GM12874 (cell line): Measurements from ENCODE around the gene ABCB7.

Experiments
- CTCF ChIP-seq: IDR thresholded peaks from 2 replicates; pipeline ENCODE4 v1.5.1; 2011; ENCODE audit warnings: low read depth, mild to moderate bottlenecking, control low read depth, low read length, moderate library complexity; ENCODE audit not compliant: insufficient read depth

Gene ABCB7

GRCh38 chrX:75155827-75156525 lies at the start of gene ABCB7:
TSS of gene ABCB7 (minus strand) at chrX:75156283. CDS start at chrX:75156272, 11 bp downstream.
- TF ChIP-seq CTCF, result no peak

DNA sequence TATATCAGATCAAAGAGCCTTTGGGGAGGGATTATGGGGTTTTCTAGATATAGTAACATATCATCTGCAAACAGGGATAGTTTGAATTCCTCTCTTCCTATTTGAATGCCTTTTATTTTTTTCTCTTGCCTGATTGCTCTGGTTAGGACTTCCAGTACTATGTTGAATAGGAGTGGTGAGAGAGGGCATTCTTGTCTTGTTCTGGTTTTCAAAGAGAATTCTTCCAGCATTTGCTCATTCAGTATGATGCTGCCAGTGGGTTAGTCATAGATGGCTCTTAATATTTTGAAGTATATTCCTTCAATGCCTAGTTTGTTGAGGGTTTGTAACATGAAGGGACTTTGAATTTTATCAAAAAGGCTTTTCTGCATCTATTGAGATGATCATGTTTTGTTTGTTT lies 25.6 kb upstream of the ABCB7 start:
- no peak for TF ChIP-seq CTCF

DNA sequence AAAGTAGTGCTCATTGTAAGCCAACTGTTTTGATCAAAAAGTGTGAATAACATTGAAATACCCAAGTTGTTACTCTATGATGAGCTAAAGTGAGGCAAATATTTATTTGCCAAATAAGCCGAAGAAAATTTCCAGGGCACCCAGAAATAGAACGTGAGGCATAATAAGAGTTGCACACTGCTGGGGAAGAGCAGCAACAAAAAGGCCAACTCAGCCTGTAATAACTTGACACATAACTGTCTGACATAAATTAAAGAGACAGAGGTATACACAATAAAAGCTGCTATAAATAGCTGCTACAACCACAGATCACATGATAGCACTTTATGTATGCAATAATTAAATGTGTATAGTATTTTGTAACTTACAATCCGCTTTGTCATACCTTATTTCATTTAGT lies 2.0 kb upstream of the ABCB7 start:
- TF ChIP-seq CTCF, result no peak

DNA sequence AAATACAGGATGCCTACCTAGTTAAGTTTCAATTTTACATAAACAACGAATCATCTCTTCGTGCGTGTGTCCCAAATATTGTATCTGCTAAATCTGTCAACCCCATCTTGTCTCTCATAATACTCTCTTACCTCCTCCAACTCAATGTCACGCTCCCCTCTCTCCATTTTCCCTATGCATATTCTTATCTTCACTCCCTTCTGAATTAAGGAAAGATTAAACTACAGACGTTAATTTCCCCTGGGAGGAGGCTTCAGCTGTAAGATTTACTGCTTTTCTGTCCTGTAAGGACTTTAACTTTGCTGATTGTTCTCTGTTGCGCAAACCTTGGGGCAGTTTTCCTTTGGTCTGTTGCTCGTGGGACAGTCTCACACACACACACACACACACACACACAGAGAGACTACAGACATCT lies 455 bp upstream of the ABCB7 start:
- no peak for TF ChIP-seq CTCF

- no peak for TF ChIP-seq CTCF
Measured at GRCh38 chrX:75155447-75155826, 646 bp downstream of the ABCB7 start.

DNA sequence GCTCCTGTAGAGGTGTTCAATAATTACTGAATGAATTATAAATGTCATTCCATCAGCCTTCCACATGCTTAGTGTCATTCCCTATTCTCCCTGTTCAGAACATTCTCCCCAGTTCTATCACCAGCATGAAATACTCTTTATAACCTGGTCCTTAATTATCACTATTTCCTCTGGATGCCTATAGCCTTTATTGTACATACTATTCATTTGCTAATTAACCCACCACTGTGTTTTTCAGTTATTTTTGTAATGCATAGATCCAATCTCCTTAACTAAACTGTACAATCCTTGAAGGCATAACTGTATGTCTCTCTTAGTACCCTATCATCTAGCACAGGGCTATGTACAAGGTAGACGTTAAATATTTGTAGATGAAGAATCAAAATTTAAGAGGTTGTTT lies 1.2 kb downstream of the ABCB7 start:
- TF ChIP-seq CTCF, result no peak

GRCh38 chrX:75151827-75152592 lies 4.1 kb downstream of the ABCB7 start:
- TF ChIP-seq CTCF, result no peak
